Adipose tissue (tissue), 3 donors: ENCODE data around the gene MMP27. TPM values are rescaled to one million over a fixed set of nuclear protein-coding genes. Genes with fewer than 3 reads are reported as not detected.

ENCODE experiments used
- H3K27ac ChIP-seq: one replicate; pipeline ENCODE4 v1.5.1; 2013; ENCODE audit warnings: low read depth, low read length
- WGBS, 3 donors: extraction: QIAGEN DNeasy Blood & Tissue Kit; methylation state at CpG; one replicate each; pipeline ENCODE4 v1.1.7; 2013; 5-methylcytosine and 5-hydroxymethylcytosine counted together
- polyA plus RNA-seq, 3 donors: library from polyadenylated mRNA; stranded (reverse); fragments of 200-250 nt; gene quantifications; one replicate each; pipeline ENCODE4 v1.2.3, GENCODE V29; 2013
- donor health status: healthy with polysubstance abuse.
- donor health status: Bipolar disorder and iron deficiency.
- donor health status: healthy.

MMP27 gene
- polyA plus RNA-seq, 3 donors, result 0.07 TPM; not detected in 2

DNA sequence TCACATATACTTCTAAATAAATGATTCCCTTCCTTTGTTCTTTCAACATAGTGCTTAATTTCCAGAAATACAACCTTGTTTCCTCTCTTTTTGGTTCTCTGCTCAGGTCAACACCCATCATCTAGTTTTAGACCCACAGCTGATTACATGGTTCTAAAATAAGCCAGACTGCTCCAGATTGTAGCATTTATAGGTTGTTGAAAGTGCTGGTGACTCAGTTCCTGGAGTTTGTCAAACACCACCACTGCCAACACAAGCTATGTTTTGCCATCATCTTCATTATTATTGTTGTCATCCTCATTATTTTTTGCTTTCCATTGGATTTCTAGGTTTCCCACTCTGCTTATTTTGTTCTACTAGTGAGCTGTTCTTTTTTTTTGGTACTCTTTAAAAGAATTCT, 58.1 kb downstream of the MMP27 start:
- no peak overlapping the region for H3K27ac ChIP-seq

- no peak overlapping the region for H3K27ac ChIP-seq
- WGBS, 3 donors, result 87 to 90% (median 88%) methylated on average over 4 of the region's 4 CpGs
Measured at GRCh38 chr11:102643941-102644340, 61.6 kb downstream of the MMP27 start.

Other genes starting within 250 kb of the MMP27 start
- 10 to 100 TPM in 1 of 3 donors, not detected in 2; 28.8 TPM for gene MMP7, start 175.0 kb downstream of the MMP27 start, polyA plus RNA-seq
- gene MMP20, start 80.4 kb downstream of the MMP27 start, polyA plus RNA-seq, result not detected
- 1 to 10 TPM in 1 of 3 donors, under 1 TPM in 2; 0.31 to 5.2 (median 0.40) TPM for gene MMP8, start 19.2 kb upstream of the MMP27 start, polyA plus RNA-seq
- gene MMP10, start 74.9 kb upstream of the MMP27 start, polyA plus RNA-seq, result under 1 TPM in 2 of 3 donors, not detected in 1; 0.06 to 0.25 TPM
- 1 to 10 TPM in 1 of 3 donors, under 1 TPM in 2; 0.09 to 1.1 (median 0.34) TPM for gene MMP1, start 92.4 kb upstream of the MMP27 start, polyA plus RNA-seq
- gene MMP3, start 137.8 kb upstream of the MMP27 start, polyA plus RNA-seq, result under 1 TPM in 2 of 3 donors, not detected in 1; 0.34 to 0.77 TPM
- gene MMP12, start 169.2 kb upstream of the MMP27 start, polyA plus RNA-seq, result under 1 TPM in 2 of 3 donors, not detected in 1; 0.09 to 0.19 TPM
- not detected for gene MMP13, start 250.0 kb upstream of the MMP27 start, polyA plus RNA-seq